GM18520 (cell line): ENCODE results near the gene RASA3.
"Not testable (repeated sequence)": the region's sequence is repeated elsewhere in the genome, so short reads cannot be mapped to it uniquely, and the experiment has no call there.

Source experiments
- ATAC-seq: cut with Tn5 transposase; IDR thresholded peaks from one replicate; pipeline ENCODE4 v1.9.1; 2021; ENCODE audit not compliant: unreplicated experiment

Gene RASA3

GRCh38 chr13:114155926-114156883, 23.8 kb upstream of the RASA3 start:
- ATAC-seq: no peak

GRCh38 chr13:114155320-114155719, 22.9 kb upstream of the RASA3 start:
- no peak for ATAC-seq

- no peak for ATAC-seq
These were observed 22.1 kb upstream of the RASA3 start for GRCh38 chr13:114154476-114154875.

- no peak for ATAC-seq
These were observed 21.2 kb upstream of the RASA3 start for GRCh38 chr13:114153485-114154080.

- ATAC-seq: no peak
These were observed 20.5 kb upstream of the RASA3 start for GRCh38 chr13:114152831-114153371.

- ATAC-seq: no peak
These were observed 19.8 kb upstream of the RASA3 start for GRCh38 chr13:114152285-114152645.

- ATAC-seq: no peak
These were observed 19.3 kb upstream of the RASA3 start for GRCh38 chr13:114151565-114152284.

GRCh38 chr13:114151031-114151430, 18.6 kb upstream of the RASA3 start:
- ATAC-seq: no peak

- ATAC-seq: no peak
These were observed 17.6 kb upstream of the RASA3 start for GRCh38 chr13:114149774-114150740.

- not testable (repeated sequence) for ATAC-seq
These were observed 16.5 kb upstream of the RASA3 start for GRCh38 chr13:114148886-114149285.

GRCh38 chr13:114148521-114148855, 16.1 kb upstream of the RASA3 start:
- peak; percentile 82 for ATAC-seq

- no peak for ATAC-seq
These were observed 15.5 kb upstream of the RASA3 start for GRCh38 chr13:114147803-114148520.

GRCh38 chr13:114146629-114147028, 14.2 kb upstream of the RASA3 start:
- ATAC-seq: no peak

GRCh38 chr13:114146173-114146572, 13.8 kb upstream of the RASA3 start:
- ATAC-seq: no peak

- ATAC-seq: no peak
These were observed 13.3 kb upstream of the RASA3 start for GRCh38 chr13:114145722-114146121.

GRCh38 chr13:114145256-114145655, 12.8 kb upstream of the RASA3 start:
- ATAC-seq: no peak

GRCh38 chr13:114144606-114145244, 12.3 kb upstream of the RASA3 start:
- no peak for ATAC-seq

- ATAC-seq: no peak
These were observed 11.6 kb upstream of the RASA3 start for GRCh38 chr13:114143806-114144605.
